ENCODE measurements around the gene STX4.
A peak's percentile ranks its signal among the peaks of the same experiment; 100 is the strongest.

STX4 gene

GRCh38 chr16:31071861-31072260 is 38.5 kb downstream of the STX4 start:
- no peak for DNase-seq

- peak in 1 of 2 experiments; percentile 14 for DNase-seq
Measured at GRCh38 chr16:31072540-31073141, 39.3 kb downstream of the STX4 start.

GRCh38 chr16:31073142-31073969 is 40.0 kb downstream of the STX4 start:
- peak; percentile 79 to 87 for DNase-seq

DNA sequence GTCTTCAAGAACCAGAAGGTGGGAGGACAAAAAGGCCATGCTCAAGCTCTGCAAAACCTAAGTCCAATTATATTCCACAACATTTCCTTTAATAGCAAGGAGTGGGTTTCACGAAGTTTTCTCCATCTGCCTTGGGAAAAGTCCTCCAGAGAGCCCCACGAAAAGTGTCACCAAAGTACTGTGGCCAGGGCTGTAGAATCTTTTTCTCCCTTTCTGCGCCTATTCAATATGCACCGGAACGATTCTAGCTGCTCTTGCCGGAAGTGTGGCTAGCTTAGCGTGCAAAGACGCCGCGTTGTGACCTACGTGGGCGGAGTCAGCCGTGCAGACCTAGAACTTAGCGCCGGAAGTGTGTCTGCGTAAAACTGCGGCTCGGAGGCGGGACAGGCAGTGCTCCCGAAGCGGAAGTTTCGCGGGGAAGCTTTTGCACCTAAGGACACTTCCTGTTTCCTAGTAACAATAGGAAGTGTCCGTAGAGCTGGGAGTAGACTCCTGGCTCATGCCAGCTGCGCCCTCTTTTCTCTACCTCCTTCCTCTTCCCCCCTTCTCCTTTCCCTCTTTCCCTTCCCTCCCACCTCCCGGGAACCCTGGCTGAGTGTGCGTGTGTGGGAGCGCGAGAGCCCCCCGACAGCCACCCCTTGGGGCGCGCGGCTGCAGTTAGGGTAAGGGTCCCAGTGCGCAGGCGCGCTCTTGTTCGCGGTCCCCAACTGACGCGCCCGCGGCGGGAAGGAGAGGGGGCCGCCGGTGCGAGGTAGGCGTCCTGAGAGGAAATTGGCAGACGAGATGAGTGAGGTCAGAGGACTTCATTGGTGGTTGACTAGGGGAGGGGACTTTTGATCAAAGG is 40.8 kb downstream of the STX4 start, which contains the start of the genes ZNF646 and ZNF668:
ZNF646 (plus strand) TSS at position 453 of the 844 bp plus-strand sequence. CDS start 1,903 bp downstream, outside the sequence.
ZNF668 (minus strand) TSS at position 271 of the 844 bp plus-strand sequence. CDS start 9,781 bp downstream, outside the sequence.
- DNase-seq = peak; percentile 94 to 99

DNA sequence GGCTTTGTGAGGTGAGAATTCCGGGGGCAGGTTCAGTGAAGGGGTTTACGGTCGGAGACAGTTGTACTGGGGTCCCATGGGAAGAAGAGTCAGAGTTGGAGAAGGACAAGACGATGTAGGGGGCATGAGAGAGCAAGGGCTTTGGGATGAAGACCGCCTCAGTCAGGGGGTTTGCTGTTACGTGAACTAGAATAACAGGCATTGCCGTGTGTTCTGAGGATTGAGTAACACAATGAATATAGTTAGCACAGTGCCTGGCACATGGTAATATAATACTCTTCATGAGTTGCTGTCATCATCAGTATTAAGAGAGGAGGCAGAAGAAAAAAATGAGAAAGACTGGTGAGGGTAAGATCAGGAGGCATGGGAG is 41.4 kb downstream of the STX4 start:
- DNase-seq = no peak

GRCh38 chr16:31076319-31076718 is 43.0 kb downstream of the STX4 start:
- no peak for DNase-seq

GRCh38 chr16:31077024-31077423 is 43.7 kb downstream of the STX4 start:
- DNase-seq = no peak

DNA sequence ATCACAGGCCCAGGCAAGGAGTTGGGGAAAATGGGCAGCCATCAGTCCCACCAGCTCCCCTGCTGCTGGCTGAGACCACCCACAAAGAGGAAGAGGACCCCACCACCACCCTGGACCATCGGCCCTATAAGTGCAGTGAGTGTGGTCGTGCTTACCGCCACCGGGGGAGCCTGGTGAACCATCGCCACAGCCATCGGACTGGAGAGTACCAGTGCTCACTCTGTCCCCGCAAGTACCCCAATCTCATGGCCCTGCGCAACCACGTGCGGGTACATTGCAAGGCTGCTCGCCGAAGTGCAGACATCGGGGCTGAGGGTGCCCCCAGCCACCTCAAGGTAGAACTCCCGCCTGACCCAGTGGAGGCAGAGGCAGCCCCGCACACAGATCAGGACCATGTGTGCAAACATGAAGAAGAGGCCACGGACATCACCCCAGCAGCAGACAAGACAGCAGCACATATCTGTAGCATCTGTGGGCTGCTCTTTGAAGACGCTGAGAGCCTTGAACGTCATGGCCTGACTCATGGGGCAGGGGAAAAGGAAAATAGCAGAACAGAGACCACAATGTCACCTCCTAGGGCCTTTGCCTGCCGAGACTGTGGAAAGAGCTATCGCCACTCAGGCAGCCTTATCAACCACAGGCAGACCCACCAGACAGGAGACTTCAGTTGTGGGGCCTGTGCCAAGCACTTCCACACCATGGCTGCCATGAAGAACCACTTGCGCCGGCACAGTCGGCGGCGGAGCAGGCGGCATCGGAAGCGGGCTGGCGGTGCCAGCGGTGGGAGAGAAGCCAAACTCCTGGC is 44.4 kb downstream of the STX4 start:
- no peak for DNase-seq

DNA sequence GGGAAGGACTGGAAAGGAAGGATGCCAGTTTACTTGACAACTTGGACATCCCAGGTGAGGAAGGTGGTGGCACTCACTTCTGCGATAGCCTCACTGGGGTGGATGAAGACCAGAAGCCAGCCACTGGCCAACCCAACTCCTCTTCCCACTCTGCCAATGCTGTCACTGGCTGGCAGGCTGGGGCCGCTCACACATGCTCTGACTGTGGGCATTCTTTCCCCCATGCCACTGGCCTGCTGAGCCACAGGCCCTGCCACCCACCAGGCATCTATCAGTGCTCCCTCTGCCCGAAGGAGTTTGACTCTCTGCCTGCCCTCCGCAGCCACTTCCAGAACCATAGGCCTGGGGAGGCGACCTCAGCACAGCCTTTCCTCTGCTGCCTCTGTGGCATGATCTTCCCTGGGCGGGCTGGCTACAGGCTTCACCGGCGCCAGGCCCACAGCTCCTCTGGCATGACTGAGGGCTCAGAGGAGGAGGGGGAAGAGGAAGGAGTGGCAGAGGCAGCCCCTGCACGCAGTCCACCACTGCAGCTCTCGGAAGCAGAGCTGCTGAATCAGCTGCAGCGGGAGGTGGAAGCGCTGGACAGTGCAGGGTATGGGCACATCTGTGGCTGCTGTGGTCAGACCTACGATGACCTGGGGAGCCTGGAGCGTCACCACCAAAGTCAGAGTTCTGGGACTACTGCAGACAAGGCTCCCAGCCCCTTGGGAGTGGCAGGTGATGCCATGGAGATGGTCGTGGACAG is 45.4 kb downstream of the STX4 start:
- DNase-seq = no peak

DNA sequence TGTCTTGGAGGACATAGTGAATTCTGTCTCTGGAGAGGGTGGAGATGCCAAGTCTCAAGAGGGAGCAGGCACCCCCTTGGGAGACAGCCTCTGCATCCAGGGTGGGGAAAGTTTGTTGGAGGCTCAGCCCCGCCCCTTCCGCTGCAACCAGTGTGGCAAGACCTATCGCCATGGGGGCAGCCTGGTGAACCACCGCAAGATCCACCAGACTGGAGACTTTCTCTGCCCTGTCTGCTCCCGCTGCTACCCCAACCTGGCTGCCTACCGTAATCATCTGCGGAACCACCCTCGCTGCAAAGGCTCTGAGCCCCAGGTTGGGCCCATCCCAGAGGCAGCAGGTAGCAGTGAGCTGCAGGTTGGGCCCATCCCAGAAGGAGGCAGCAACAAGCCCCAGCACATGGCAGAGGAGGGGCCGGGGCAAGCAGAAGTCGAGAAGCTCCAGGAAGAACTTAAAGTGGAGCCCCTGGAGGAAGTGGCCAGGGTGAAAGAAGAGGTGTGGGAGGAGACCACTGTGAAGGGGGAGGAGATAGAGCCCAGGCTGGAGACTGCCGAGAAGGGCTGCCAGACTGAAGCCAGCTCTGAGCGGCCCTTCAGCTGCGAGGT is 46.1 kb downstream of the STX4 start:
- no peak for DNase-seq

GRCh38 chr16:31080035-31080629 is 46.8 kb downstream of the STX4 start:
- DNase-seq = no peak

DNA sequence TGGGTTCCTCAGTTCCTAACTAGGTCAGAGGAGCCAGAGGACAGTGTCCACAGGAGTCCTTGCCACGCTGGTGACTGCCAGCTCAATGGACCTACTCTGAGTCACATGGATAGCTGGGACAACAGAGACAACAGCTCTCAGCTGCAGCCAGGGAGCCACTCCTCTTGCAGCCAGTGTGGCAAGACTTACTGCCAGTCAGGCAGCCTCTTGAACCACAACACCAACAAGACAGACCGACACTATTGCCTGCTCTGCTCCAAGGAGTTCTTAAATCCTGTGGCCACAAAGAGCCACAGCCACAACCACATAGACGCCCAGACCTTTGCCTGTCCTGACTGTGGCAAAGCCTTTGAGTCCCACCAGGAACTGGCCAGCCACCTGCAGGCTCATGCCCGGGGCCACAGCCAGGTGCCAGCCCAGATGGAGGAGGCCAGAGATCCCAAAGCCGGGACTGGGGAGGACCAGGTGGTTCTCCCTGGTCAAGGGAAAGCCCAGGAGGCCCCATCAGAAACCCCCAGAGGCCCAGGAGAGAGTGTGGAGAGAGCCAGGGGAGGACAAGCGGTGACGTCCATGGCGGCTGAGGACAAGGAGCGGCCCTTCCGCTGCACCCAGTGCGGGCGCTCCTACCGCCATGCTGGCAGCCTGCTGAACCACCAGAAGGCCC is 47.5 kb downstream of the STX4 start:
- no peak for DNase-seq

GRCh38 chr16:31081428-31082351 is 48.3 kb downstream of the STX4 start:
- no peak for DNase-seq

DNA sequence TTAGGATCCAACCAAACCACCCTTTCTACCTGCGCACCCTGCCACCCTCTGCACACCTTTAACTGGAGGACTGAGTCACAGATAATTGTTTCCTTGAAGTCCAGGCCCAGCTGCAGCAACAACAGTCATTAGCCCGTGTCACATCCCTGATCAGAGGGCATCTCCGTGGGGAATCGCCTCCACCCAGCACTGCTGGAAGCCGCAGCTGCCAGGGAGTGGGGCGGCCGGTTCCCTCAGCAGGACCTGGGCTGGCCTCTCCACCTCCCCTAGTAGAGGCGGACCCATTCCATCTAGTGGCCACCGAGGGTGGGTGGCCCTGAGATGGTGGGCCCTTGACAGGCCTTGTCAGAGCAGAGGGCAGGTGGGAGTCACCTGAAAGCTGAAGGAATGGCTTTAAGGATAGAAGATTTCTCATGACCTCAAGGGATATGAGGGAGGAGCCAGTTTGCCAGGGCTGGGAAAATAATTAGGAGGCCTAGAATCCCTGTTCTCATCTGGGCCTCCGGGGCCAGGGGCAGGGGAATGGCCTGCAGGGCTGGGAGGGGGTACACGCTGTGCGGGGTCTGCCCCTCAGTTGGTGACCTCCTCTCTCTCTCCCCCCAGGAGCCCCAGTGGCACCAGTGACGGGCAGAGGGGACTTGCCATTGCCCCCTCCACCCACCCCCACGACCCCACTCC is 49.1 kb downstream of the STX4 start:
- no peak for DNase-seq

DNA sequence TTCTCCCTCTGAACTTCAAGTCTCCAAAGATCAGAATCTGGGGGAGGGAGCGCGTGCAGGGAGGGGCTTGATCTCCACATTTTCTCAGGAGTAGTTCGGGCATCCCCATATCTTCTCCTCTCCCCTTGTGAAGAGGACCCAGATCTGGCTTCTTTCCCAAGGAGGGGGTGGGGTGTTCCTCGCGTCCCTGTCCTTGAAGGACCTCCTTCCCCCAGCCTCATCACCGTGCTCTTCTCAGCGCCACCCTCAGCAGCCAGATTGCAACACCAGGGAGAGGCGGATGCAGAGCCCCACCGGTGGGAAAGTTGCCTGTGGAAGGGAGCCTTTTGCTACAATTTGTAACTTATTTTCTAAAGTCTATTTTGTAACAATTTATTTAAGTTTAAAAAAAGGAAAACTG is 49.7 kb downstream of the STX4 start:
- no peak for DNase-seq

- no peak for DNase-seq
Measured at GRCh38 chr16:31083556-31083955, 50.2 kb downstream of the STX4 start.

GRCh38 chr16:31083981-31084380 is 50.6 kb downstream of the STX4 start:
- DNase-seq = no peak

- no peak for DNase-seq
Measured at GRCh38 chr16:31084584-31085302, 51.4 kb downstream of the STX4 start.
